Transverse colon (tissue), 4 donors: ENCODE measurements around the gene GAREM1. TPM values are rescaled to one million over a fixed set of nuclear protein-coding genes. Genes with fewer than 3 reads are reported as not detected.

Experiments
- DNase-seq: peaks from one replicate; pipeline ENCODE4 v3.0.0-alpha.2; 2019
- H3K27ac ChIP-seq, 4 donors: fragments of 200-600 bp; sonication (generic); 2 replicates each; pipeline ENCODE4 v1.5.1; 2016 to 2018; ENCODE audit warnings: inconsistent platforms in 4 of 4
- H3K27me3 ChIP-seq: fragments of 200-600 bp; sonication (generic); 2 replicates; pipeline ENCODE4 v1.5.1; 2017; ENCODE audit warnings: inconsistent platforms
- H3K36me3 ChIP-seq, 4 donors: fragments of 200-600 bp; sonication (generic); 2 replicates each; pipeline ENCODE4 v1.5.1; 2017 to 2019; ENCODE audit warnings: inconsistent platforms in 4 of 4
- H3K4me1 ChIP-seq, 4 donors: fragments of 200-600 bp; sonication (generic); 2 replicates each; pipeline ENCODE4 v1.5.1; 2017 to 2020; ENCODE audit warnings: inconsistent platforms in 4 of 4
- H3K4me3 ChIP-seq, 4 donors: fragments of 200-600 bp; sonication (generic); 1 replicate in 1 of 4; 2 replicates in 3 of 4; pipeline versions ENCODE4 v1.5.1 to v1.6.1; 2017 to 2019; ENCODE audit warnings: inconsistent platforms in 4 of 4
- H3K9me3 ChIP-seq, 2 donors: fragments of 200-600 bp; sonication (generic); 2 replicates each; pipeline ENCODE4 v1.5.1; 2017 to 2019; ENCODE audit warnings: inconsistent platforms in 2 of 2
- EP300 ChIP-seq: sonication (generic); formaldehyde crosslinking; IDR thresholded peaks from one replicate; pipeline ENCODE4 v1.6.1; 2017; ENCODE audit warnings: antibody characterized with exemption, low read depth
- POLR2A ChIP-seq: fragments of 450-650 bp; IDR thresholded peaks from one replicate; pipeline ENCODE4 v1.6.1; 2016; ENCODE audit warnings: antibody characterized with exemption, mild to moderate bottlenecking, moderate library complexity
- POLR2AphosphoS5 ChIP-seq, 3 donors: sonication (generic); formaldehyde crosslinking; IDR thresholded peaks; one replicate each; pipeline ENCODE4 v1.6.1; 2016; ENCODE audit warnings: antibody characterized with exemption in 3 of 3
- WGBS, 2 donors: methylation state at CpG; one replicate each; pipeline ENCODE4 v1.1.5; 2018; ENCODE audit warnings: low coverage in 1 of 2; 5-methylcytosine and 5-hydroxymethylcytosine counted together
- in situ Hi-C, 4 donors: fragments of 200-750 bp; cut with MboI; loops; one replicate each; pipeline versions ENCODE4 v1.15.0 to v1.15.1; 2017; ENCODE audit warnings: low sequenced_read_pairs in 3 of 4, low pct_ligation_motif_present in 1 of 4, low pct_unique_long_range_greater_than_20kb in 1 of 4
- intact Hi-C: fragments of 100-400 bp; cut with DNase I; formaldehyde crosslinking; loops from one replicate; pipeline ENCODE4 v1.15.1; 2023; ENCODE audit warnings: low total_unique reads
- total RNA-seq, 4 donors: library from RNA; depleted of rRNA; stranded (reverse); fragments of >200 nt; gene quantifications; one replicate each; pipeline ENCODE4 v1.1.0, GENCODE V29; 2016
- TF ChIP-seq, protein P1 (sequence below), 5 experiments: fragments of 200-600 bp in 3 of 5; fragments of 450-650 bp in 2 of 5; sonication (generic) in 3 of 5; IDR thresholded peaks; 1 replicate in 2 of 5; 2 replicates in 3 of 5; pipeline ENCODE4 v1.5.1; 2016 to 2017; ENCODE audit warnings: antibody characterized with exemption in 5 of 5, inconsistent platforms in 3 of 5, mild to moderate bottlenecking in 2 of 5, moderate library complexity in 1 of 5

The GAREM1 gene
- total RNA-seq, 4 donors from 2014 or later: 7.9 to 47.6 (median 25.9) TPM

DNA sequence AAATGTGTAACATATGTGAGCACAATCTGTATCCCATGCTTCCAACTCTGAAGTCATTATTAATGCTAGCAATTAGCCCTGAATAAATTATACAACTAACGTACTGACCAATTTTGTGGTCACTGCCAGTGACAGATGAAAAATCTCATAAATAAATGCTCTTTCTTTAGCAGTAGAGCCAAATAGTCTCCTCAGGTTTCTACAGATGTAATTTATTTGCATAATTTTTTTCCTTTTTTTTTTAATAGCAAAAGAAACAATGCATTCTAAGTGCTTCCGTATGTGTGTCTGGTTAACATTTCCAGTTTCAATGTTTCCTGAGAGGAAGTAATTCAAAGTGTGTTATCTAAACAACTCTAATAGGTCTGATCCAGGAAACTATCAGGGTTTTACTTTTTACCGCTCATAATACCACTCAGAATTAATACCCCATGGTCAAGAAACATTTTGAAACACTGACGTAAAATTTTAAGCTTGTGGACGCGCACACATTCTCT, 172.5 kb downstream of the GAREM1 start:
- no peak overlapping the region for H3K27ac ChIP-seq
- 45 to 67% methylated on average over 6 of the region's 6 CpGs for WGBS, 2 donors

DNA sequence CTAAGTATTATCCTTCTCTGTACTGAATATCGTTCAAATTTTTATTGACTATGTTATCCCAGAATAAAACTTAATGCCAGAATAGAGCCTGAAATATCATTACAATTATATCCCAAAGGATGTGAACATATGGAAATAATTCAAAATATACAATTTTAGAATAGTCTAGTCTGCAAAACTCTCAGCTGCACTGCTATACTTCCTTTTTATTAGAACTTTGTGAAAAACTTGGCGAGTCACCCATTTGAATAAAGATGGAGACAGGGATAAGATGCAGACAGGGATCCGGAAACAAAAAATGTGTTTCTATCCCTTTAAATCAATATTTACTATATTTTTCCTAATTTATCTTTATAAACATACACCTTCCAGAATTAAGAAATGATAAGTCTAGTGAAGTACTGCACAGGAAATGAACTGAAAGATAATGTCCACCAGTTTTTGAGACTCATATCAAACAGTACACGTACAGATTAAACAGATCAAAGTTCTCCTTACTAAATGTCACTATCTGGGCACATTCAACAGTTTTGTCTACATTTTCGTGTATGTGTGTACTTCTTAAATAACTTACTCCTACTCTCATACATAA, 173.0 kb downstream of the GAREM1 start:
- Histone ChIP-seq H3K4me3 (no peak overlapping the region), H3K27me3 (no peaks in the 10 kb centered on the region), H3K27ac (no peak overlapping the region), H3K4me1 (peaks cover 0 to 27% (median 9%) of the 10 kb centered on the region in 4 donors), H3K9me3 (no peaks in the 10 kb centered on the region), H3K36me3 (no peaks in the 10 kb centered on the region)
- TF ChIP-seq, protein P1, sequence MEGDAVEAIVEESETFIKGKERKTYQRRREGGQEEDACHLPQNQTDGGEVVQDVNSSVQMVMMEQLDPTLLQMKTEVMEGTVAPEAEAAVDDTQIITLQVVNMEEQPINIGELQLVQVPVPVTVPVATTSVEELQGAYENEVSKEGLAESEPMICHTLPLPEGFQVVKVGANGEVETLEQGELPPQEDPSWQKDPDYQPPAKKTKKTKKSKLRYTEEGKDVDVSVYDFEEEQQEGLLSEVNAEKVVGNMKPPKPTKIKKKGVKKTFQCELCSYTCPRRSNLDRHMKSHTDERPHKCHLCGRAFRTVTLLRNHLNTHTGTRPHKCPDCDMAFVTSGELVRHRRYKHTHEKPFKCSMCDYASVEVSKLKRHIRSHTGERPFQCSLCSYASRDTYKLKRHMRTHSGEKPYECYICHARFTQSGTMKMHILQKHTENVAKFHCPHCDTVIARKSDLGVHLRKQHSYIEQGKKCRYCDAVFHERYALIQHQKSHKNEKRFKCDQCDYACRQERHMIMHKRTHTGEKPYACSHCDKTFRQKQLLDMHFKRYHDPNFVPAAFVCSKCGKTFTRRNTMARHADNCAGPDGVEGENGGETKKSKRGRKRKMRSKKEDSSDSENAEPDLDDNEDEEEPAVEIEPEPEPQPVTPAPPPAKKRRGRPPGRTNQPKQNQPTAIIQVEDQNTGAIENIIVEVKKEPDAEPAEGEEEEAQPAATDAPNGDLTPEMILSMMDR (IDR thresholded peaks at IDR 0.05): no peak
- no peak for TF ChIP-seq POLR2AphosphoS5 (IDR thresholded peaks at IDR 0.05)
- TF ChIP-seq POLR2A: no peak
- no peak for TF ChIP-seq EP300
- WGBS, 2 donors: 57 to 67% methylated on average over 5 of the region's 5 CpGs
- intact Hi-C loops (no loop called here), in situ Hi-C loops (loop anchor here in 1 of 4 donors (25.0 kb wide), 1 partner anchor 165 kb away; the partner anchor contains the start of gene GAREM1)
- no peak for DNase-seq

More for the DNA sequence above, 172.5 kb downstream of the GAREM1 start:
- Histone ChIP-seq H3K4me1 (peaks cover 0 to 27% (median 9%) of the 10 kb centered on the region in 4 donors), H3K27me3 (no peaks in the 10 kb centered on the region), H3K4me3 (no peak overlapping the region), H3K9me3 (no peaks in the 10 kb centered on the region), H3K36me3 (no peaks in the 10 kb centered on the region)
- in situ Hi-C loops: loop anchor here in 1 of 4 donors (25.0 kb wide), 1 partner anchor 164 kb away; the partner anchor contains the start of gene GAREM1
- intact Hi-C loops: no loop called here
- DNase-seq: no peak
- TF ChIP-seq, protein P1 (IDR thresholded peaks at IDR 0.05): no peak
- no peak for TF ChIP-seq POLR2AphosphoS5 (IDR thresholded peaks at IDR 0.05)
- TF ChIP-seq POLR2A: no peak
- TF ChIP-seq EP300: no peak

DNA sequence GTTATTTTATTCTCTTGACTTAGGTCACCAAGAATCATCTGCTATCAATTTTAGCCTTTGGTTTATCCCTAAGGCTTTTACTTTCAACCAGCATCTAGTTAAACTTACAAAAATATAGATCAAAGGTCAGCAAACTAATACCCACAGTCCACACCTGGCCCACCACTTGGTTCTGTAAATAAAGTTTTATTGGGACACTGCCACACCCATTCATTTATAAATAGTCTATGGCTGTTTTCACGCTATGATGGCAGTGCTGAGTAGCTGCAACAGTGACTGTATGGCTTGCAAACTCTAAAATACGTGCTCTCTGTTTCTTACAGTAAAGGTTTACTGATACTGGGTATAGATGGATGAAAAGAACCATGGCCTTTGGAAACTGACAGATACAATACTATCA, 173.8 kb downstream of the GAREM1 start:
- Histone ChIP-seq H3K36me3 (no peaks in the 10 kb centered on the region), H3K4me1 (peaks cover 0 to 20% (median 6%) of the 10 kb centered on the region in 4 donors), H3K27ac (no peak overlapping the region), H3K9me3 (no peaks in the 10 kb centered on the region), H3K4me3 (no peak overlapping the region), H3K27me3 (no peaks in the 10 kb centered on the region)
- in situ Hi-C loops: loop anchor here in 1 of 4 donors (25.0 kb wide), 1 partner anchor 165 kb away; the partner anchor contains the start of gene GAREM1
- TF ChIP-seq, protein P1 (IDR thresholded peaks at IDR 0.05): no peak
- TF ChIP-seq POLR2AphosphoS5 (IDR thresholded peaks at IDR 0.05) (no peak), POLR2A (no peak), EP300 (no peak)
- no peak for DNase-seq
- intact Hi-C loops: no loop called here
- 78 to 81% methylated on average over 2 of the region's 2 CpGs for WGBS, 2 donors

DNA sequence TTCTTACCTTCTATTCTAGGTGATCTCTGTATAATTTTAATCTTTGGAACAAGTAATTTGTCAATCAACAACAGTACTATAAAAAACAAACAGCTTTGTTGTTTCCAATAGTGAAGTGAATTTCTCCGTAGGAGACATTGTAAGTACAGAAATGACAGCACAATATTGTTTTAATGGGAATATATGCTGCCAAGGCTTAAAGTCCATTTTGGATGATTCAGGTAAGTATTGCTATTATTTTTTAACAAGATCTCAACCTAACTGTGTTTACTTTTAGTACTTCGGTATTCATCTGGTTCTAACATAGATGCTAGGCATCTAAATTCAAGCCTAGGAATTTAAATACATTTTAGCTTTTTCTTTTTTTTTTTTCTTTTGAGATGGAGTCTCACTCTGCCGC, 175.1 kb downstream of the GAREM1 start:
- H3K27ac ChIP-seq: no peak overlapping the region
- H3K36me3 ChIP-seq: no peaks in the 10 kb centered on the region
- intact Hi-C loops: no loop called here
- H3K27me3 ChIP-seq: no peaks in the 10 kb centered on the region
- in situ Hi-C loops: loop anchor here in 1 of 4 donors (25.0 kb wide), 1 partner anchor 167 kb away; the partner anchor contains the start of gene GAREM1
- H3K4me1 ChIP-seq: peaks cover 0 to 14% (median 2%) of the 10 kb centered on the region in 4 donors
- H3K4me3 ChIP-seq: no peak overlapping the region
- H3K9me3 ChIP-seq: no peaks in the 10 kb centered on the region
- TF ChIP-seq EP300 (no peak), POLR2AphosphoS5 (IDR thresholded peaks at IDR 0.05) (no peak), POLR2A (no peak)
- TF ChIP-seq, protein P1 (IDR thresholded peaks at IDR 0.05): no peak
- WGBS, 2 donors: 72 to 76% methylated on average over 3 of the region's 3 CpGs
- no peak for DNase-seq
